Osteoblast (primary cell): ENCODE measurements around the gene LDHB. TPM values are rescaled to one million over a fixed set of nuclear protein-coding genes. Genes with fewer than 3 reads are reported as not detected.
A peak's percentile ranks its signal among the peaks of the same experiment; 100 is the strongest.

Experiments used
- DNase-seq: peaks from one replicate; pipeline ENCODE4 v3.0.0; 2011; ENCODE audit warnings: low spot score, mixed read lengths; ENCODE audit not compliant: insufficient read length; ENCODE audit errors: missing footprints
- H2AFZ ChIP-seq: 2 replicates; pipeline ENCODE4 v1.6.0; 2011; ENCODE audit warnings: mild to moderate bottlenecking, low read length
- H3K27ac ChIP-seq: 2 replicates; pipeline ENCODE4 v1.5.1; 2011; ENCODE audit warnings: mild to moderate bottlenecking, low read depth, low read length, moderate library complexity
- H3K27me3 ChIP-seq: 2 replicates; pipeline ENCODE4 v1.6.0; 2012; ENCODE audit warnings: mild to moderate bottlenecking, control low read depth, inconsistent platforms, low read length, moderate library complexity; ENCODE audit not compliant: insufficient read depth
- H3K36me3 ChIP-seq: 2 replicates; pipeline ENCODE4 v1.5.1; 2011; ENCODE audit warnings: mild to moderate bottlenecking, low read length, control low read depth, moderate library complexity; ENCODE audit not compliant: insufficient read depth
- H3K4me1 ChIP-seq: 2 replicates; pipeline ENCODE4 v1.5.1; 2011; ENCODE audit warnings: mild to moderate bottlenecking, low read length, control low read depth, moderate library complexity; ENCODE audit not compliant: insufficient read depth
- H3K4me2 ChIP-seq: 2 replicates; pipeline ENCODE4 v1.6.0; 2011; ENCODE audit warnings: mild to moderate bottlenecking, low read length; ENCODE audit not compliant: insufficient read depth
- H3K4me3 ChIP-seq: fragments of 200-600 bp; sonication (generic); 3 replicates; pipeline ENCODE4 v1.5.1; 2012; ENCODE audit warnings: mild to moderate bottlenecking, low read length, inconsistent platforms; ENCODE audit not compliant: insufficient read depth
- H3K79me2 ChIP-seq: 2 replicates; pipeline ENCODE4 v1.6.0; 2012; ENCODE audit warnings: mild to moderate bottlenecking, low read length, control low read depth, inconsistent platforms; ENCODE audit not compliant: insufficient read depth
- H3K9me3 ChIP-seq: 2 replicates; pipeline ENCODE4 v1.5.1; 2011; ENCODE audit warnings: low read depth, low read length, control low read depth
- H4K20me1 ChIP-seq: 2 replicates; pipeline ENCODE4 v1.6.0; 2012; ENCODE audit warnings: mild to moderate bottlenecking, low read length, control low read depth; ENCODE audit not compliant: insufficient read depth
- total RNA-seq: library from RNA; depleted of rRNA; stranded (reverse); fragments of >200 nt; gene quantifications from 2 replicates; pipeline ENCODE4 v1.2.3, GENCODE V29; 2012
- TF ChIP-seq, protein P1 (sequence below): IDR thresholded peaks from 2 replicates; pipeline ENCODE4 v1.5.1; 2011; ENCODE audit warnings: mild to moderate bottlenecking, low read depth, low read length, moderate library complexity; ENCODE audit errors: extremely low read depth

The LDHB gene
- total RNA-seq, 1 donor = 422 TPM

DNA sequence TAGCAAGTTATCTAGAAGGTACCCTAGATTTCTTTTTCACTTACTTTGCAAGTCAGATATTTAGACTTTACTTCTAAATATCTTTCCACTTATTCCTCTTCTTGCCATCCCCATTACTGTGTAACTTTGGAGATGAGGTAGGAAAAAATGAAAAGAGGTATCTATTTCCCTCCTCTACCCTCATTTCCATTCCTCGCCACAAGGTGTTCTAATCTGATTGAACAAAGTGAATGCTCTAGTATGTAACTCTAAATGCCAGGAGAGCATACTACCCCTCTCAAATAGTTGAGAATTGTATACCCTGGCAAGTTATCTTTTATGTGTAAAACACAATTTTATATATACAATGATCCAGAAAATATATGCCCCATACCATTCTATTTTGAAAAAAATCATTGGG, 1.7 kb upstream of the LDHB start:
- Histone ChIP-seq H3K4me2 (no peak overlapping the region), H2AFZ (no peak overlapping the region), H3K4me1 (peaks cover 12% of the 10 kb centered on the region), H3K79me2 (peaks cover 33% of the 10 kb centered on the region), H3K27me3 (peaks cover 6% of the 10 kb centered on the region), H3K4me3 (no peak overlapping the region), H3K36me3 (peaks cover 3% of the 10 kb centered on the region), H3K9me3 (no peaks in the 10 kb centered on the region), H3K27ac (no peak overlapping the region), H4K20me1 (peaks cover 13% of the 10 kb centered on the region)
- TF ChIP-seq, protein P1, sequence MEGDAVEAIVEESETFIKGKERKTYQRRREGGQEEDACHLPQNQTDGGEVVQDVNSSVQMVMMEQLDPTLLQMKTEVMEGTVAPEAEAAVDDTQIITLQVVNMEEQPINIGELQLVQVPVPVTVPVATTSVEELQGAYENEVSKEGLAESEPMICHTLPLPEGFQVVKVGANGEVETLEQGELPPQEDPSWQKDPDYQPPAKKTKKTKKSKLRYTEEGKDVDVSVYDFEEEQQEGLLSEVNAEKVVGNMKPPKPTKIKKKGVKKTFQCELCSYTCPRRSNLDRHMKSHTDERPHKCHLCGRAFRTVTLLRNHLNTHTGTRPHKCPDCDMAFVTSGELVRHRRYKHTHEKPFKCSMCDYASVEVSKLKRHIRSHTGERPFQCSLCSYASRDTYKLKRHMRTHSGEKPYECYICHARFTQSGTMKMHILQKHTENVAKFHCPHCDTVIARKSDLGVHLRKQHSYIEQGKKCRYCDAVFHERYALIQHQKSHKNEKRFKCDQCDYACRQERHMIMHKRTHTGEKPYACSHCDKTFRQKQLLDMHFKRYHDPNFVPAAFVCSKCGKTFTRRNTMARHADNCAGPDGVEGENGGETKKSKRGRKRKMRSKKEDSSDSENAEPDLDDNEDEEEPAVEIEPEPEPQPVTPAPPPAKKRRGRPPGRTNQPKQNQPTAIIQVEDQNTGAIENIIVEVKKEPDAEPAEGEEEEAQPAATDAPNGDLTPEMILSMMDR = no peak
- no peak for DNase-seq

DNA sequence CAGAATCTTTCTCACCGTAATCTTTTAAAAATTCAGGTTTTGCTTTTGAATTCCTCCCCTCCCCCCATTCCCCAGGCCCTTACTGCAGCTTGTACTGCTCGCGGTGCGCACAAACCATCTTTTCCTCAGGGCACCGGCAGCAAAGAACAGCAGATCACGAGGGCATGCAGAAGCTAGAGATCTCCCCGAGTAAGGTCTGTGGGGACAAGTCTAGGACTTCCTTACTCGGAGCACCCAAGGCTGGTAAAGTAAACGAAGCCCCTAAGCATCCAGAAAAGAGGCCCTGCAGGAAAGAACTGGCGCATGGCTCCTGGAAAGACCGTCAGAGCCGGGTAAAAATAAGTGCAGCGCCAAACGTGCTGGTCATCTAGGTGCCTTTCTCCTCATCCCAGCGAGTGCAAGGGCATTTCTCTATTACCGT, 727 bp downstream of the LDHB start:
- H3K9me3 ChIP-seq = no peaks in the 10 kb centered on the region
- H3K79me2 ChIP-seq = peaks cover 54% of the 10 kb centered on the region
- peaks cover 27% of the 10 kb centered on the region for H3K36me3 ChIP-seq
- TF ChIP-seq, protein P1 = no peak
- no peak for DNase-seq
- peak overlapping the region; percentile 97 for H2AFZ ChIP-seq
- peak overlapping the region; percentile 84 for H3K27ac ChIP-seq
- H4K20me1 ChIP-seq = peaks cover 13% of the 10 kb centered on the region
- peaks cover 12% of the 10 kb centered on the region for H3K4me1 ChIP-seq
- H3K27me3 ChIP-seq = peaks cover 6% of the 10 kb centered on the region
- H3K4me3 ChIP-seq = peak overlapping the region; percentile 97
- peak overlapping the region; percentile 98 for H3K4me2 ChIP-seq

DNA sequence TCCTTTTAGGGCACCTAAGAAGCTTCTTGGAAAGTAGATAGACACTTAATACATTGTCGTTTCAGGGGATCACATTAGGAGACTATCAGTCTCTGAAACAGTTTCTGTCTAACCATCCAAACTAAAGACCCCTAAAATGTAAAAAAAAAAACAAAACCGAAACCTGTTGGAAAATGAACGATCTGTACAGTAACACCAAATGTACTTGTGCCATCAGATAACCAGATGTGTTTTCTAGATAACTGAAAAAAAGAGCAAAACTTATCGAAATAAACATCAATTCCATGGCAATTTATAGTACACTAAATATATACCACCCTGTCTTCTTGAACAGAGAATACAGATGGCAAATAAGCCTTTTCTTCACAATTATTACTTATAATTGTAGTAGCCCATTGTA, 2.1 kb downstream of the LDHB start:
- Histone ChIP-seq H3K4me1 (peaks cover 12% of the 10 kb centered on the region), H2AFZ (no peak overlapping the region), H3K27ac (peak overlapping the region; percentile 84), H3K79me2 (peaks cover 68% of the 10 kb centered on the region), H3K4me3 (peak overlapping the region; percentile 97), H3K9me3 (no peaks in the 10 kb centered on the region), H4K20me1 (peaks cover 20% of the 10 kb centered on the region), H3K36me3 (peaks cover 40% of the 10 kb centered on the region), H3K4me2 (peak overlapping the region; percentile 98), H3K27me3 (peaks cover 6% of the 10 kb centered on the region)
- TF ChIP-seq, protein P1 = no peak
- DNase-seq = no peak

DNA sequence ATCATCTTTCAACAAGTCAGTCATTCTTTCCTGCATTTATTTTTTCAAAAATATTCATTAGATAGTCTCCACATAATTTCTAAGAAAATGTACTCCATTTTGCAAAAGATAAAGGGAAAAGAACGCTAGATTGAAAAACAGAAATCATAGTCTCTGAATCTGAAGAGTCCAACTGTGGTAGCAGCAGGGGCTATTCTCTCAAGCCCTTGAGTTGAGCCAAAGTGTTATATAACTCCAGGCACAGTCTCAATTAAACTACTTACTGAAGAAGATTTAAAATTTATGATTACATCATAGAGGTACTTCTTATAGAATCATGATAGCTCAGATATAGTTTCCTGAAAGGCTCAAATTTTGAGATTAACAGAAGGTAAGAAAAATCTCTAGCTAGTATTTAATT, 5.8 kb downstream of the LDHB start:
- H3K36me3 ChIP-seq = peaks cover 64% of the 10 kb centered on the region
- TF ChIP-seq, protein P1 = no peak
- no peaks in the 10 kb centered on the region for H3K27me3 ChIP-seq
- no peak overlapping the region for H3K4me2 ChIP-seq
- H3K4me3 ChIP-seq = no peak overlapping the region
- H4K20me1 ChIP-seq = peaks cover 20% of the 10 kb centered on the region
- H2AFZ ChIP-seq = no peak overlapping the region
- no peak overlapping the region for H3K27ac ChIP-seq
- DNase-seq = no peak
- peaks cover 12% of the 10 kb centered on the region for H3K4me1 ChIP-seq
- peaks cover 74% of the 10 kb centered on the region for H3K79me2 ChIP-seq
- H3K9me3 ChIP-seq = no peaks in the 10 kb centered on the region
